ENCODE measurements around the gene EPS8L1.

EPS8L1 gene

DNA sequence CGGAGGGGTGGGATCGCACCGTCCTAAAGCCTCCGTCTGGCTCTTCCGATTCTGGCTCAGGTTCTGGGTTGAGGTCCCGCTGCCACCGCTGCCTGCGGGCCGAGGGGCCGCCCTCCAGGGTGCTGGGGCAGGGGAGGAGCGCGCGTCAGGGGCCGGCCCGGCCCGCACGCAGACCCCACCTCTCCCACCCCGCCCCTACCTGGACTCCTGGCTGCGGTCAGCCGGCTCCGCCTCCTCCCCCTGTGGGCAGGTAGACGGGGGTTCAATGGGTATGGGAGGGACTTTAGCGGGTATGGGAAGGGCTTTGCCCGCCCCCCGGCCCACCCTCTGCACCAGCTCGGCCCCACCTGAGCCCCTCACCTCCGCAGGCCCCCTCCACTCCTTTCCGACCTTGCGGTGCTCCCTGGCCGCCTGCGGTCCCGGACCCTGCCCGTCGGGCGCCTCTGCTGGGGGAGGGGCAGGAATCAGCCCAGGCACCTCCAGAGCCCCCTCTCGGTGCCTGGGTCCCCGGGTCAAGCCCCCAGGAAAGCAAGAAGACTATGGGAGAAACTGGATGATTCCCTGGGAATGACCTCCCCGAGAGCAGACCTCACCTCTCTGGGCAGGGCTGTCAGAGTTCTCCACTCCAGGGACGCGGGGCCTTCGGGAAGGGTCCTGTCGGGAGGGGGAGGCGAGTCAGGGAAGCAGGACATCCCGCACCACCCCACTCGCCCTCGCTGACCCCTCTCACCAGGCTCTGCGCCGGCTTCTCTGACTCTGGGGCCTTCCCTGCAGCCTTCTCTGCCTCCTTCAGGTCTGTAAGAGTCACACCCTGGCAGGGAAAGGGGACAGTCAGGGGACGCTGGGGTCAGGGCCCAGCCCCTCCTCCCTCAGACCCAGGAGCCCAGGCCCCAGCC is 17.0 kb downstream of the EPS8L1 start:
- no peak for FAIRE-seq

DNA sequence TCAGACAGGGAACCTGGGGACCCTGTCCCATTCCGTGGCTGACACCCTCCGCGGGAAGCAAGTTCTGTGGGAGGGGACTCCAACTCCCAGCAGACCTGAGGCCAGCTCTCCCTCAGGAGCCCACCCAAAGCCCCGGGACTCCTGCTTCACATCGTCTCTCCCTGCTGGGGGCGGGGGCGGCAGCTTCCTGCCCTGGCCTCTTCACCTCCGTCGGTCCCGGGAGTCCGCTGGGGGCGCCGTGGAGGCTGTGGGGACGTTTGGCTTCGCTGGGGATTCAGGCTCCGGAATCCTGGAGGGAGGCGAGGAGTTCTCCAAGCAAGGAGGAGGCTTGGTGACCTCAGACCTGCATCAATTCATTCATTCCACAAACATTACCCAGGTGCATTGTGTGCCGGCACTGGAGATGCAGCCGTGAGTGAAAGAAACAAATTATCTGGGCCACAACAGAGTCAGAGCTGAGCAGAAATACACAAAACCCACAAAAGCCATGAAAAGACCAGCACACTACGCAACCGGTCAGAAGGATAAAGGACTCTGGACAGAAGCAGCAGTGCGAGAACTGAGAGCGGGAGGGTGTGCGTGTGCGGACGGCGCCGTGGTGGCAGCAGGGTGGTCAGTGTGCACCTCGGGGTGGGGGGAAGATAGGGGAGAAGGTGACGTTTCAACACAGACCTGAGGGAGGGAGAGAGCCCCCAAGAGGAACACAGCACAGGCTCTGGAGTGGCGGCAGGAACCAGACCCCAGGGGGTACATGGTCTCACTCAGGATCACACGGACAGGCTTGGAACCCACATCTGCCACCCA is 19.0 kb downstream of the EPS8L1 start:
- no peak for FAIRE-seq
- no peak for TF ChIP-seq POLR2A (IDR thresholded peaks at IDR 0.05; ENCODE audit: low read depth, low read length)
- no peak for TF ChIP-seq POLR2AphosphoS5 (IDR thresholded peaks at IDR 0.05; ENCODE audit: low read depth, low read length)
- no peak for TF ChIP-seq TAF1 (IDR thresholded peaks at IDR 0.05; ENCODE audit: borderline replicate concordance, low read depth, low read length)

More for the DNA sequence above, 17.0 kb downstream of the EPS8L1 start:
- DNase-seq (ENCODE audit: insufficient read length): no peak
- no peak for TF ChIP-seq POLR2A (IDR thresholded peaks at IDR 0.05; ENCODE audit: low read depth, low read length)
- no peak for TF ChIP-seq TAF1 (IDR thresholded peaks at IDR 0.05; ENCODE audit: borderline replicate concordance, low read depth, low read length)
- TF ChIP-seq POLR2AphosphoS5 (IDR thresholded peaks at IDR 0.05; ENCODE audit: low read depth, low read length): no peak

DNA sequence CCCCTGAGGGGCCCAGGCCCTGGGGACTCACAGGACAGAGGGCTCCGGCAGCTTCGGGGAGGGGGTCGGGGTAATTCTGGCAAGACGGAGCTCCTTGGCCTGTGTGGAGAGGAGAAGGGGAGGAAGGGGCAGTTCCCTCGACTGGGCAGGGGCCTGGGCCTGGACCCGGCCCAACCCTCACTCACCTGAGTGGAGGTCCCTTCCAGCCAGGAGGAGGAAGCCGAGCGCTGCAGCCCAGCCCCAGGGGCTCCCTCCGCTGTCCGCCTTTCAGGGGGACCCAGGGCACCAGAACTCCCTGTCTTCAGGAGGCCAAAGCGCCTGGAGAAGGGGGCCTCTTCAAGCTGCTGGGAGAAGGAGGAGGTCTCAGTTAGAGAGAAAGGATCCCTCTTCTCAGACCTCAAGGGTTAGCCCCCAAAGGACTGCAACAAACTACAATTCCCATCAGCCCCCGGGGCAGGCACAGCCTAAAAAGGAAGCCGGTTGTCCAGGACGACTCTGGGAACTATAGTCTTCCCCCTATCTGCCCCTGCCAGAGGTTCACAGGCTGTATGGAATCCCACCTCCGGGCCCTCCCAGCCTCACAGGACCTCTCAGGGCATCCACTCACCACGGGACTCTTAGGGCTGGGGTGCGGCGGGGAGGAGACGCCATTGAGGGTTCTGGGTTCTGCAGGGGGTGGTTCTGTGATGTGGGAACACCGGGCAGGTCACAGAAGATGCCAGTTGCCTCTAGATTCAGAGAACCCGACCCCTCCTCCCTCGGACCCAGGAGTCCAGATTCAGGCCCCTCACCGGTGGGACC is 19.8 kb downstream of the EPS8L1 start:
- FAIRE-seq: no peak
- no peak for DNase-seq (ENCODE audit: insufficient read length)
- TF ChIP-seq TAF1 (IDR thresholded peaks at IDR 0.05; ENCODE audit: borderline replicate concordance, low read depth, low read length): no peak
- TF ChIP-seq POLR2A (IDR thresholded peaks at IDR 0.05; ENCODE audit: low read depth, low read length): no peak
- no peak for TF ChIP-seq POLR2AphosphoS5 (IDR thresholded peaks at IDR 0.05; ENCODE audit: low read depth, low read length)

More for the DNA sequence above, 19.0 kb downstream of the EPS8L1 start:
- DNase-seq (ENCODE audit: insufficient read length): no peak

DNA sequence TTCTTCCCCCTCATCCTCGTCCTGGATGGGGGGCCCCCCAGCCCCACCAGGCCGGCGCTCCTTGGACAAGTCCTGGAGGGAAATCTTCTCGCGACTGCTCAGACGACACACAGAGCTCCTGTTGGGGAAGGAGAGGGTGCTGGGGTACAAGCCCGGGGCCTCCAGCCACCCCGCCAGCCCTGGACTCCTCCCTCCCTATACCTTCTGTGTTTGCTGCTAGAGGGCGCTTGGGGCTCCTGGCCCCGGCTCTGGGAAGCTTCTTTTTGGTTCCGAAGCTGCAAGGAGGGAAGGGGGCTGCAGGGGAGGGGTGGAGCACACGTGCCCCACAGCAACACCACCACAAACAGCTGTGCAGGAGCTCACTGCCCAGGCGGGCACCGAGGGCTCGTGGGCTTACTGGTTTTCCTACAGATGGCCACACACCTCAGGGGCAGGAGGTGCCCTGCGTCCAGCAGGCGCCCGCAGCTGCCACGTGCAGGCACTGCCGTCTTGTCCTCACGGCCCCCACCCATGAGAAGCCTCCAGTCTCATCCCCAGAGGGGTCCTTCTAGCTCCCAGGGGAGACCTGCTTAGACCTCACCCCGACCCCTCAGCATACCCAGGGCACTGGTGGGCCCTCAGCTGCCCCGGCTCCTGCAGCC is 20.5 kb downstream of the EPS8L1 start:
- DNase-seq (ENCODE audit: insufficient read length) (no peak), FAIRE-seq (no peak)
- no peak for TF ChIP-seq TAF1 (IDR thresholded peaks at IDR 0.05; ENCODE audit: borderline replicate concordance, low read depth, low read length)
- TF ChIP-seq POLR2AphosphoS5 (IDR thresholded peaks at IDR 0.05; ENCODE audit: low read depth, low read length): no peak
- TF ChIP-seq POLR2A (IDR thresholded peaks at IDR 0.05; ENCODE audit: low read depth, low read length): no peak

DNA sequence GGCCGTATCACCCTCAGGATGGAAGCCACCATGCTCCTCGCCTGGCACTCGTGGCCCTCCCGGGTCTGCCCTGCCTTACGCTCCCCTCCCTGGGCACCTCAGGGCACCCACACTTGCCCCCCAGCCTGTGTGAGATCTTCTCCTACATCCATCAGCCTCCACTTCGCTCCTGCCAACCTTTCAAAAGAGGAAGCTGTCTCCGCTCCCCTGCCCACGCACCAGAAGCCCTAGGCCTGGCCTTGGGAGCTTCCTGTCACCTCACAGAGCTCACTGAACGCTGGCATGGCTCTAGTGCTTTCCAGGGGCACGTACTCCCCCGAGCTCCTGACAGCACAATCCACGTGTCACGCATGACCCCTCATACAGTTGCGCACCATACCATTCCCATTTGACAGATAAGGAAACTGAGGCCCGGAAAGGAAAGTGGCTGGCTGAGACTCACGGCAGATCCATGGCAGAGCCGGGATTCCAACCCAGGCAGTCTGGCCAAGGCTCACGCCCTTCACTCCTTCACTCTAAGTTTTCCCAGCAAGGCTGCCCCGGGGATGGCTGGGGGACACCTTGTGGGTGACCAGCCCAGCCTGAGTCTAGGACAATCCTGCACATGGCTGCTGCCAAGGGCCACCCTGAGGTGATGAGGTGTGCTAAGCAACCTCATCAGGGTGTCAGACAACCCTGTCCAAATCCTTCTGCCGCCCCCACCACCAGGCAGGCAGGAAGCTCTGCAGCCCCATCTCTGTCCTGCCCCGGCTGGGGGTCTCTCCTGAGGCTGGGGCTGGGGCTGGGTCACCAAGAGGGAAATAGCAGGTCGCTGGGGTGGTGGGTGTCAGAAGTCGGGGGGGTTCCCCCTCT is 22.4 kb downstream of the EPS8L1 start:
- no peak for DNase-seq (ENCODE audit: insufficient read length)
- TF ChIP-seq POLR2AphosphoS5 (IDR thresholded peaks at IDR 0.05; ENCODE audit: low read depth, low read length) (no peak), TAF1 (IDR thresholded peaks at IDR 0.05; ENCODE audit: borderline replicate concordance, low read depth, low read length) (no peak), POLR2A (IDR thresholded peaks at IDR 0.05; ENCODE audit: low read depth, low read length) (no peak)
- FAIRE-seq: no peak

DNA sequence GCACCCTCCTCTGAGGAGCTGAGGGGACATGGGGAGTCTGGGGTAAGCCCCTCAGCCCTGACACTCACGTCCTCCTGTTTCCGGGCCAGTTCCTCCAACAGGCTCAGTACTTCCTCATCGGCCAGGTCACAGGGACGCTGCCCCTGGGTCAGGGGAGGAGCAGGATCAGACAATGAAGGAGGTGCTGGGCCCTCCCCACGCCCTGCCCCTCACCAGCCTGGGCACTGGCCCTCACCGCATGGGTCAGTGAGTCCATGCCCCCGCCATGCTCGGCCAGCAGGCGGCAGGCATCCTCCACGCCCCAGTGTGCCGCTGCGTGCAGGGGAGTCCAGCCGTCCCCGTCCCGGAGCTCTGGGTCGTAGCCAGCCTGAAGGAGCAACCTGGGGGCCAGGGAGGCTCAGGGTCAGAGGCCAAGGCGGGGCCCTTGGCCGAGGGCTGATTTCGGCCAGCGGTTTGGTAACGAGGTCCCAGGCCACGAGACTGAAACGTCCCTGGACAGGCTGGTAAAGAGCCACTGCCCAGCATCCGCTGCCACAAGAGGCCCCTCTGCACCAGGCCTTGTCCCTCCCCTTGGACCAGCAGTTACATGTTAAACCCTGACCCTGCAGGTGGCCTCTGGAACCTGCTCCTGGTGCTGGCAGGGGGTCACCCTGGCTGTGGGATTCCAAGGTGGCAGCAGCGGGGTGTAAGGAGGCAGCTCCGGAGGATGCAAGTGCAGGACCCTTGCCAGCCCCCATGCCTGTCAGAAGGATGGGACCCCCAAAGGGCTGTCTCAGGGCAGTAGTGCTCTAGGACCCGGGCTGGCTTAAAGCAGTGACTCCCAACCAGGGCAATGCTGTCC is 23.3 kb downstream of the EPS8L1 start:
- FAIRE-seq (no peak), DNase-seq (ENCODE audit: insufficient read length) (no peak)
- no peak for TF ChIP-seq TAF1 (IDR thresholded peaks at IDR 0.05; ENCODE audit: borderline replicate concordance, low read depth, low read length)
- TF ChIP-seq POLR2AphosphoS5 (IDR thresholded peaks at IDR 0.05; ENCODE audit: low read depth, low read length): no peak
- no peak for TF ChIP-seq POLR2A (IDR thresholded peaks at IDR 0.05; ENCODE audit: low read depth, low read length)

DNA sequence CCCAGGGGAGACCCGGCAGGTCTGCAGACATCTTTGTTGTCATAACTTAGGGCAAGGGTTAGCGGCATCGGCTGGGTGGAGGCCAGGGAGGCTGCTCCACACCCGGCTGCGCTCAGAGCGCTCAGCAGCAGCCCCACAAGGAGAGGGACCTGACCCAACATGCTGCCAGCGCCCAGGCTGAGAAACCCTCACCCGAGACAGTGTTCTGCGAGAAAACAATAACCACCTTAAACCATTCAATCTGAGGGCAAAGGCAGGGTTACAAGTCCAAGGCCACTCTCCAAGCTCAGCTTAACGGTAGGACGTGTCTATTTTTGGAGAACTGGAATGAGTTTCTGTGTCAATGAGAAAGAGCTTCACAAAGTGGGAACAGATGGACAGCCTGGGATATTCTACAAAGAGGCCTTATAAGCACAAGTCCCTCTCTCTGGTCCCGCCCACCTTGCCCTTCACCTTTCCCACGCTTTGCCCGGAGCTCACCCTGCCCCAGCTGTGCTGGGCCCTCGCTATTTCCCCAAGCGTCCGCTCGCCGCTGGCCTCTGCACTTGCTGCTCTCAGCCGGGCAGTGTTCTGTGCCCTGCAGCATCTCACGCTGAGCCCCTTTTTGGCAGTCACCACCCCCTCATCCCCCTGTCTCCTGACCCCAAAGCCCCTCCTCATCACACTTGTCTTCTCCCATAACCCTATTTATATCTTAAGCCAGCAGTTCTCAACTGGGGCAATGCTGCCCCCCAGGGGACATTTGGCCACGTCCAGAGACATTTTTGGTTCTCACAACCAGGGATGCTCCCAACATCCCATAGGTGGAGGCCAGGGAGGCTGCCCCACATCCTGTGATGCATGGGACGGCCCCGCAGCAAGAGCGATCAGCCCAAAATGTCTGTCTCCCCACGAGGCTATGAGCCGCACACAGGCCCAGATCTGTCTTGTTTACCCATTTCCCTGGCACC is 24.2 kb downstream of the EPS8L1 start:
- FAIRE-seq (no peak), DNase-seq (ENCODE audit: insufficient read length) (no peak)
- TF ChIP-seq POLR2A (IDR thresholded peaks at IDR 0.05; ENCODE audit: low read depth, low read length): no peak
- no peak for TF ChIP-seq TAF1 (IDR thresholded peaks at IDR 0.05; ENCODE audit: borderline replicate concordance, low read depth, low read length)
- no peak for TF ChIP-seq POLR2AphosphoS5 (IDR thresholded peaks at IDR 0.05; ENCODE audit: low read depth, low read length)

DNA sequence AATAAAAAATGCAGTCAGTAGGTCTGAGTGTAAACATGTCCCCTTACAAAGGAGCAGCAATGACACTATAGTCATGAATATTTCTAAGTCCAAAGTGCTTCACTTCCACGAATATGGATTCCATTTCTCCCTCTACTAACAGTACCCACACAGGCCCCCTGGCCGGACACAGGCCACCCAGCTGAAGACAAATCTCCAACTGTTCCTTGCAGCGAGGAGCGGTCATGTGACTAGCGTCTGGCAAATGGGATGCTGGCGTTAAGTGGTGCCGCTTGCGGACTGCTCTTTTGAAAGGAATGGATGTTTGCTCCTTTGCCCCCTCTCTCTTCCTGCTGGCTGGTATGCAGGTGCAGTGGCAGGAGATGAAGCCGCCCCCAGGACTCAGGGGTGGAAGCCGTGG is 25.6 kb downstream of the EPS8L1 start:
- FAIRE-seq (no peak), DNase-seq (ENCODE audit: insufficient read length) (no peak)
- TF ChIP-seq POLR2A (IDR thresholded peaks at IDR 0.05; ENCODE audit: low read depth, low read length) (no peak), POLR2AphosphoS5 (IDR thresholded peaks at IDR 0.05; ENCODE audit: low read depth, low read length) (no peak), TAF1 (IDR thresholded peaks at IDR 0.05; ENCODE audit: borderline replicate concordance, low read depth, low read length) (no peak)

Data from GM12892 (cell line).